GM21825 (cell line): Measurements from ENCODE around the gene SCNN1G.
"Not testable (repeated sequence)": the region's sequence is repeated elsewhere in the genome, so short reads cannot be mapped to it uniquely, and the experiment has no call there.

Source experiments
- ATAC-seq: cut with Tn5 transposase; IDR thresholded peaks from one replicate; pipeline ENCODE4 v1.9.1; 2021; ENCODE audit warnings: mild to moderate bottlenecking, moderate library complexity; ENCODE audit not compliant: unreplicated experiment

SCNN1G gene

DNA sequence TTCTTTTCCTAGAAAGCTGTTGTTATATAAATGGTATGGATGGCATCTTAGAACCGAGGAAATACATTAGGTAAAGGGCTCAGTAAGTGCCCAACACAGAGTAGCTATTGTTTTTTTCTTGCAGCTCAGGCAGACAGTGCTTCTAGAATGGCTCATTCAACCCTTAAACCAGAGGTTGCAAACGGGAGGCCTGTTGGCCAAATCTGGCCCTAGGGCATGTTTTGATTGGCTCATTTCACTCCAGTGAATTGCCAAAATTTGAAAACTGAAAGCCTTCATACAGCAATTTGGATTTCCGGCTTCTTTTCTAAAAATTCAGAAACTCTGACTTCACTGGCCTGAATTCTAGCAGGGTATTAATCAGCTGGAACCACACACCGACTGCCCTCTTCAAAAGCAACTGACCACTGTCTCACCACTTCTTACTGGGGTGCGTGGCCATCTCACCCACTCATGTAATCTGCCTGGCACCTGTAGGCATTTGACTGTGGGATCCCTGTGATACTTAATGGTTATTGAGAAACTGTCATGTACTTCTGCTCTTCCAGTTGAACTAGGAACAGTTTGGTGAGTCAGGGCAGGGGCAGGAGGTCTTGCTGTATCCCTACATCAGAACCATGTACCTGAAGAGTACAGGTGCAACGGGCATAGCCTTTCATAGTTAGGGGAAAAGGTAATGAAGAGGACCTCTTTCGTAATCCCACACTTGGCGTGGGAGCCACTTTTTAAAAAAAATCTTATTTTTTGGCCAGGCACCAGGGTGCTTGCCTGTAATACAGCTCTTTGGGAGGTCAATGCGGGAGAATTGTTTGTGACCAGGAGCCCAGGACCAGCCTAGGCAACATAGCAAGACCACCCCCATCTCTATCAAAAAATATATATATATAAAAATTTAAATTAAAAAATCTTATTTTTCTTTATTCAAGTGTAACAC is 66.0 kb downstream of the SCNN1G start:
- no peak for ATAC-seq

DNA sequence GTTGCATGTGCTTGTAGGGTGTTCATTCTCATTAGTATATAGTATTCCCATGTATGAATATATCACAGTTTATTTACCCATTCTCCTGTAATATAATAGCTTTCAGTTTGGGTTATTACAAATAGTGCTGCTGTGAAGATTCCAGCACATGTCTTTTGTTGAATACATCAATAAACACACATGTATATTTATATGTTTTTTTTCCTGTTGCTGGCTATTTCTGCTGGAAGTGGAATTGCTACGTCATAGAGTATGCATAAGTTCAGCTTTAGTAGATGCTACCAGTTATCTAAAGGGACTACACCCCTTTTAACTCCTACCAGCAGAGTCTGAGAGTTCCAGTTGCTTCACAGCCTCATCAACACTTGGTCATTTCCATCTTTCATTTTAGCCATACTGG is 67.3 kb downstream of the SCNN1G start:
- ATAC-seq = no peak

DNA sequence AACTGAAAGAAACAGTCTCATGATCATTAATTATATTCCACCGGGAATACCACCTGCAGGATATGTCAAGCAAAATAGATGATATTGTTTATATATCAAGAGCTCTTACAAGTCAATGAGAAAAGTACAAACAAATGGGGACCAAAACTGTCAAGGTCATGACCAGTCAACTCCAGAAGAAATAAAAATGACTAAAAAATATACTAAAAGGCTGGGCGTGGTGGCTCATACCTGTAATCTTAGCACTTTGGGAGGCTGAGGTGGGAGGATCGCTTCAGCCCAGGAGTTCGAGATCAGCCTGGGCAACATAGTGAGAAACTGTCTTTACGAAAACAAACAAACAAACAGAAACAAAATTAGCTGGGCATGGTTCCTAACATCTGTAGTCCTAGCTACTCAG is 69.8 kb downstream of the SCNN1G start:
- ATAC-seq = no peak

DNA sequence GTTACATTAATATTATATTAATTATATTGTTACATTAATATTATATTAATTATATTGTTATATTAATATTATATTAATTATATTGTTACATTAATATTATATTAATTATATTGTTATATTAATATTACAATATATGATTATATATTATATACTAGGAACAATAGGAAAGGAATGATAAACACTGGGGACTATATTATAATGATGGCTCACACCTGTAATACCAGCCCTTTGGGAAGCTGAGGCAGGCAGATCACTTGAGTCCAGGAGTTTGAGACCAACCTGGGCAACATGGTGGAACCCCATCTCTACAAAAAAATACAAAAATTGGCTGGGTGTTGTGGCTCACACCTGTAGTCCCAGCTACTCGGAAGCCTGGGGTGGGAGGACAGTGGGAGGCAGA is 71.1 kb downstream of the SCNN1G start:
- not testable (repeated sequence) for ATAC-seq

DNA sequence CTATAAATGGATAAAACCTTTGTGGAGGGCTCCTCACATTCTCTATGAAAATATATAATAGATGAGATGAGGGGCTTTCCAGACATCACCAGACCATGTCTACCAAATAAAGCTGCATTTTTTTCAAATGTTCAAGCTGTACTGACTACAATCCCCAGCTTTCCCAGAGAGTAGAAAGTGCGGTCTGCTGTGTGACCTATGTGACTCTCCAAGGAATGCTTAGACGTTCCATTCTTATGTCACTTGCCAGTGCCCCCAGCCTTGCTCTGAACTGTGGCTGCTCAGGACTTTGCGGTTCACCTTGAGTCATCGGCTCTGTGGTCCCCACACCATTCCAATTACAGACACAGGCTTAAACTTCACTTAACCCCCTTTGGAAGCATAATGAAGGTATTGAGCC is 71.8 kb downstream of the SCNN1G start:
- no peak for ATAC-seq

DNA sequence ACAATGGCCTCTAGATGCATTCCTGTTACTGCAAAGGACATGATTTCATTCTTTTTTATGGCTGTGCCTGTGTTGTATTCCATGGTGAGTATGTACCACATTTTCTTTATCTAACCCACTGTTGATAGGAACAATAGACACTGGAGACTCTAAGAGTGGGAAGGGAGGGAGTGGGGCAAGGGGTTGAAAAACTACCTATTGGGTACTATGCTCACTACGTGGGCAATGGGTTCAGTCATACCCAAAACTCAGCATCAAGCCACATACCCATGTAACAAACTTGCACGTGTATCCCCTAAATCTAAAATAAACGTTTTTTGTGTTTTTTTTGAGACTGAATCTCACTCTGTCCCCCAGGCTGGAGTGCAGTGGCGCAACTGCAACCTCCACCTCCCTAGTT is 72.5 kb downstream of the SCNN1G start:
- no peak for ATAC-seq

DNA sequence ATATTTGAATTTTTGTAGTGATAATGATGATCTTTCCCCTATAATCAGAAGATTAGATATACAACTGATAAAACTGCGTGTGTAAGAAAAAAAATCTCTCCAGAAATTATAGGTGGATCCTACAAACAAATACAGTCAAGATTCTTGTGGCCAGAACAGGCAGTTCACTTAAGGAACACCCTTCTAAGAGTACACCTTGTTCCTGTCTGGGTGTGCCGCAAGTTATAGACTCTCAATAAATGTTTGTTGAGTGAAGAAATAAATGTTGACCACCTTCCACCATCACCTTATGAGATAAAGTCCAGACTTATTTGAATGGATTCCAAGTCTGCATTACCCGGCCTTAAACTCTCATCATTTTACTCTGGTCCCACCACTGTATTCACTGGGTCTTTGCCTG is 73.9 kb downstream of the SCNN1G start:
- ATAC-seq = no peak

DNA sequence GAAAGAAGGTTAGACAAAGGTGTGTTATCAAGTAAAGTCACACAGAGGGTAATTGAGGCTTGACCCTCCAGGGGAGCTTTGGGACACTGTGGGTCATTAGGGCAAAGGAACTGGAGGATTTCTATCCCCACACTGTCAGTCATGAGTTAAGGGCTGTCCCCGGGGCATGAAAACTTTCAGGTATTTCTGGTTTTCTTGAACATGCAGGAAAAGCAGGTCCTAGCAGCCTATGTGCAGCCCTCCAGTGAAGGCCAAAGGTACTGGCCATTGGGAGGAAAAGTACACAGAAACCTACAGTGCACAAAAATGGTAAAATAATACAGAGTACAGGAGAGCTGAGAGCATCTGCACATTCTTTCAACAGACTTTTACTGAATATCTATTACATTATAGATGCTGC is 75.1 kb downstream of the SCNN1G start:
- ATAC-seq = no peak

DNA sequence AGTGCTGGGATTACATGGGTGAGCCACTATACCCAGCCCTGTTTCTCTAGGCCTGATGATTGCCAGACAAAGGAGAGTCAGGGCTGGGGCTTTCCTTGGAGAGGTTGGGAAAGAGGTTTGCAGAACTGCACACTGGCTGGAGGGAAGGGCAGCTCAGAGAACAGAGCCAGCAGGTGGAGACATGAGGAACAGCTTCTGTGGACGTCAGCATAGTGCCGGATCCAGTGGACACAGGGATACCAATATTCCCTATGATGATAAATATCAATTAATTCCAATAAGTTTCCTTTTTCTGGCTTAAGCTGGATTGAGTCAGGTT is 76.3 kb downstream of the SCNN1G start:
- ATAC-seq = no peak
